LHCN-M2 (cell line): ENCODE data around the gene IL7R. TPM values are rescaled to one million over a fixed set of nuclear protein-coding genes. Genes with fewer than 3 reads are reported as not detected.
"Not testable (repeated sequence)": the region's sequence is repeated elsewhere in the genome, so short reads cannot be mapped to it uniquely, and the experiment has no call there.

Experiments
- DNase-seq: peaks from one replicate; pipeline ENCODE4 v3.0.0-alpha.2; 2012; ENCODE audit warnings: low read depth
- total RNA-seq: library from RNA; depleted of rRNA; stranded (reverse); fragments of >200 nt; gene quantifications from 2 replicates; pipeline ENCODE4 v1.2.3, GENCODE V29; 2014

IL7R gene
- total RNA-seq, 1 experiment from 2014 or later: 7.3 TPM

- DNase-seq: no peak
Observed at GRCh38 chr5:35838370-35839042, 18.2 kb upstream of the IL7R start.

DNA sequence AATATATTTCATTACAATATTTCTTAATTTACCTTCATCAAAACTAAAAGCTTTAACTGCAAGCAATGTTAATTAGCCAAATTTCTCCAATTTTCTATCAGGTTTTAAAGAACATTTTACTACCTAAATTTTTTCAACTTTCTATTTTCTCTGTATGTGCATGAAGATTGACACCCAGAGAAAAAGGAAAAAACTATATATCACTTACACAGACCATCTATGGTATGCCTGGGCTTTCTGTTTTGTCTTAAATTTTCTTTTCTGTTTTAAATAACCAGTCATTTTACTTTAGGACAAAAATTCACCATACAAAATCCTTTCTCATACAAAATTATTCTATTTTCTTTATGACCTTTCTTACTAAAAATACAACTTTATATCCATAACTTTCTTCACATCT, 13.8 kb upstream of the IL7R start:
- no peak for DNase-seq

- not testable (repeated sequence) for DNase-seq
Observed at GRCh38 chr5:35845508-35845907, 11.2 kb upstream of the IL7R start.

GRCh38 chr5:35847491-35847890, 9.2 kb upstream of the IL7R start:
- no peak for DNase-seq

DNA sequence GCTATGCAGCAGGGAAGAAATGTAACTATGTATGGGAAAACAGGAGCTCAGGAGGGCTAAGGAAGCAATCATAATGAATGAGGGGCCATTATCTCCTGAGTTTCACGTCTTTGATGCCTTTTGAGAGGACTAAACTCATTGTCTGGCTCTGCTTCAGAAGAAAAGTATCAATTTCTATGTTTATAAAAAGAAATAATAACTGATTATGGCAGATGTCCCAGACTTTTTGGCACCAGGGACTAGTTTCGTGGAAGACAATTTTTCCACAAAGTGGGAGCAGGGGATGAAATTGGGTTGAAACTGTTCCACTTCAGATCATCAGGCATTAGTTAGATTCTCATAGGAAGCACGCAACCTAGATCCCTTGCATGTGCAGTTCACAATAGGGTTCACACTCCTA, 8.7 kb upstream of the IL7R start:
- no peak for DNase-seq

- DNase-seq: no peak
Observed at GRCh38 chr5:35849860-35850259, 6.8 kb upstream of the IL7R start.

DNA sequence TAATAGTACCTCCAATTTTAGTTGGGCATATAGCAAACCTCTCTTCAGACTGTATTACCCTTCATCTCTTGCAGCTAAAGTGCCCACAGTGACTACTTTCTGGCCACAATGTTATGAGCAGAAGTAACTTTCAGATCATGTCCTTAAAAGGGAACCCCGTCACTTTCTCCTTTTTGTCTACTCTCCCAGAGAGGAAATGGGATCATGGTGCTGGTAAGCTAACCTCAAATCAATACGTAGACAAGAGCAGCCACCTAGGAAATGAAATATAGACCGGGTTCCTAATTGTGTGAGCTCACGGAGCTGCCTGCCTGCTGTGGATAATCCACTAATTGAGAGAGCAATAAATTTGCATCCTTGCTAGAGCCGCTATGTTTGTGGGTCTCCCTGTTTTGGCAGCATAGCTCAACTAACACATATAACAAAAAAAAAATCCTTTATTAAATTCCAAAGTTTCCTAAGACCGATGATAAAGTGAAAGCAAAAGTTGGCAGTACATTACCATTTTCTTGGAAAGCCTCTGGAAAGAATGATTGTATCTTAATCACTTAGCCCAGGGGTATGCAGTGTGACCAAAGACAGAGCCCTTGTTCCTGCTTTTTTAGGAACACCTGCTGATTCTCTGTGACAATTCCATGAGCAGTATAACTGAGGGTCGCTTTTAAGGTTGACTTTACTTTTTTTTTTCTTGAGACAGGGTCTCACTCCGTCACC, 5.6 kb upstream of the IL7R start:
- no peak for DNase-seq

DNA sequence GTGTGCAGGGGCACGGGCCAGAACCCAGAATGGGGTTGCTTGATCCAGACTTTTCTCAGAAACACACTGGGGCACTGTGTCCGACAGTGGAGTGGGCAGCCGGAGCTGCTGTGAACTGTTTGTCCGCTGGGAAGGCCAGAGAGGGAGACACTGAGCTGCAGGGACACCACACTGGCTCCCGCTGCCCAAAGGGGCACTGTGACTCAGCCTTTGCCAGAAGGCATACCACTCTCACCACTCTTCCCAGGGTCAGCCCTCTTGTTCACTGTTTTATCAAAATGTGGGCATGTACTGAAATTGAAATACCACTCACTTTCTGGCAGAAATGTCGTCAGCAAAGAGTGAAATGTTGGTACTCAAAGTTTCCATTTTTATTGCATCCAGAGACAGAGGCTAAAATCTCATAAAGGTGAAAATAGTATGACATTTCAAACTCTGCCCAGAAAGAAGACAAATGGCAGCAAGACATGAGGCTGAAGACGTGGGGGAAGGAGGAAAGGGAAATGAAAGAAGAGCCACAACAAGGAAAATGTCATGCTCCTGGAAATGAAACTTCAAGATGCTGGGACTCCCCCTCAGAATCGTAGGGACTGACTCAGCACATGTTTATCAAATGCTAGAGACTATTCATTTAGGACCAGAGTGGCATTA, 4.5 kb upstream of the IL7R start:
- peak; percentile 57 for DNase-seq

GRCh38 chr5:35852773-35853172, 3.9 kb upstream of the IL7R start:
- DNase-seq: no peak

- no peak for DNase-seq
Observed at GRCh38 chr5:35853631-35854030, 3.1 kb upstream of the IL7R start.

GRCh38 chr5:35854248-35854647, 2.4 kb upstream of the IL7R start:
- DNase-seq: no peak

- DNase-seq: no peak
Observed at GRCh38 chr5:35855187-35855586, 1.5 kb upstream of the IL7R start.

- DNase-seq: not testable (repeated sequence)
Observed at GRCh38 chr5:35856186-35856764, 416 bp upstream of the IL7R start.

DNA sequence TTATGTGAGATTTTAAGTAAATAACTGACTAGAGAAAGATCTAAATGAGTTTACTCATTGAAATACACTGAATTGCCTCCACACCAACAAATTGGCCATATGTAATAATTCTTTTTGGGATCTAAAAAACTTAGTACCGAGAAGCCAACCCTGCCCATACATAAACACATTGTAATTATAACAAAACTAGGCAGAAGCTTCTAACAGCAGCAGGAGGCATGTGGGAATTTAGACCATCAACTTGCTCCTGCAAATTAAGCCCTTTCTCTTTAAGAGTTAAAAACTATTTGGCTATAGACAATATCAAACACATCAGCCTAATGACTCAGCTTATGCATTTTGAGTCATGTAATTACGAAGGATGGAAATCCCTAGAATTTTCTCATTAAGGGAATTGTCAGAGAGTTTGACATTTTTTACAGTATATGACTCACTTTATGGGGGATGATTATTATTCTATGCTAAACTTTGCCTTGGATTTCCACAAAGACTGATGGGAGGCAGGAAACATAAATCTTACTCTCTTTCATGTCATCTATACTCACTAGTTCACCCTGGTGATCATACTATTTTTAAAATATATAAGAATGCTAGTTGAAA, 1.0 kb downstream of the IL7R start:
- DNase-seq: peak; percentile 88

GRCh38 chr5:35859101-35859661, 2.5 kb downstream of the IL7R start:
- DNase-seq: peak; percentile 69

DNA sequence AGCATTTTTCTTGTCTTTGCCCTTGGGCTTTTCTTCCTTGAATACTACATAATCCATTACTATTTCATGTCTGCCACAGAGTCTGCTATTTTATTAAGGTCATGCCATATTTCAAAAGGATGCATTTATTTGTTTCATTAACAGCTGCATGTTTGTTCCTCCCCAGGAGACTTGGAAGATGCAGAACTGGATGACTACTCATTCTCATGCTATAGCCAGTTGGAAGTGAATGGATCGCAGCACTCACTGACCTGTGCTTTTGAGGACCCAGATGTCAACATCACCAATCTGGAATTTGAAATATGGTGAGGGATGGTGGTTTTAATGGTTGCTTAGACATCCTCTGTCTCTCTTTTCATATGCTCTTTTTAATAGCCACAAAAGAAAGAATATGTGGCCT, 4.0 kb downstream of the IL7R start:
- DNase-seq: peak; percentile 72

DNA sequence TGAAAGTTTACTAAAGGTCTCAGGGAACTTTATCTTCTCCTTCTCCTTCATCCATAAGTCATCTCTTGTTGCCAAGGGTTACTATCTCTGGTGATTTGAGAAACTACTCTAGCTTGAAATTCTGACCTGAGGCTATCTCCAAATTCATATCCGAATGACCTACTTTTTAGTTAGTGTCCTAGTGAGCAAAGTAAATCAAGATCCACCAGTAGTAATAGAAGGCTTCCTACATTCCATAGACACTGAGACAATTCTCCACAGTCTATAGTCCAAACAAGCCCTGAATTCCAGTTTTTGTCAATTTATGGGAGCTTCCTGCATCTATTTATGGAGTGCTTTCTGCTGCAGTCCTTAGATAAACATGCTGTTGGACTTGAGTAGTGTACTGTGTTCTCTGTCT, 5.0 kb downstream of the IL7R start:
- no peak for DNase-seq

DNA sequence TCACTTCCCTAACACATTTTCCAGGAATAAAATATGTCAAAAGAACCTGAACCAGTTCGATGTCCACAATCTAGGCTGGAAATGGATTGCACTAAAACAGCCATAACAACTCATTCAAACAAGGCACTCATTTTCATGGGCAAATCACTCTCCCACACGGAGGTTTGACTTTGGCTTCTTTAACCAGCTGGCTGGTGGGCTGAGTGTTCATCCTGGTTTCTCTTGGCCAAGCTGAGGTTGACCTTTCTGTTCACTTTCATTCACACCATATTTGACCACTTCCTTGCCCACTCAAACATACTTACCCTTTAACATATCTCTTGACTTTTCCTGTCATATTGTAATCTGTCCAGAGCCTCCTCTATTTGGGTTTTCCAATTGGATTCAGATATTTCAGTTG, 5.4 kb downstream of the IL7R start:
- DNase-seq: no peak

GRCh38 chr5:35863159-35863558, 6.5 kb downstream of the IL7R start:
- DNase-seq: no peak

GRCh38 chr5:35867998-35868397, 11.3 kb downstream of the IL7R start:
- no peak for DNase-seq

DNA sequence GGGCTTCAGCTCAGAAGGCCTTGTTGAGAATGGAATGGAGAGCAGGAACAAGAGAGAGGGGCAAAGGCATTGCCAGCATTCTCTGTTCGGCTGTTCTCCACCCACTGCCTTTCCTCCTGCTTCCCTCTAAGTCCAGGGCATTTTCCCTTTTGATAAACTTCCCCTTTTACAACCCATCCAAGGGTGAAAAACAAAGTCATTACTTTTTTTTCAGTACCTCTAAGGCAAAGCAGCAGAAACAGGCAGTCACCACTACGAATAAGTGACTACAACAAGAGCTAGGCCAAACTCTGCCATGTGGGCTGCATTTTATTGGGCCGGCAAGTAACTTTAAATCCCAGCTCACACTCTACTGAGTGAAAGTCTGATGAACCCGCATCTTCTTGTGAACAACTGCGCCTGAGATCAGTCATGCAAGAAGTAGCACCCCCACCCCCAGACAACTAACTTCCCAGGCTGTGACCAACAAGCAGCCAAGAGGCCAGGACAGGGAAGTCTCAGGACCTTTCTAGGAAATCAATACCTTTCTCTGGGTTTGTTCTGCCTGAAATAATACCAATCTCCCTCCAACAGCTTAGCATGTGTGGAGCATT, 13.1 kb downstream of the IL7R start:
- no peak for DNase-seq
